UCSD-AML1 (cell line): Measurements from ENCODE around the gene ARHGAP6.
"Not testable (repeated sequence)": the region's sequence is repeated elsewhere in the genome, so short reads cannot be mapped to it uniquely, and the experiment has no call there.

Source experiments
- DNase-seq: peaks from one replicate; lab custom pipeline; 2025; ENCODE audit not compliant: unreplicated experiment; lab: John Stamatoyannopoulos, UW

Gene ARHGAP6

GRCh38 chrX:11365426-11365825, 300.3 kb downstream of the ARHGAP6 start:
- DNase-seq, result no peak

GRCh38 chrX:11364835-11365234, 300.9 kb downstream of the ARHGAP6 start:
- no peak for DNase-seq

- not testable (repeated sequence) for DNase-seq
Measured at GRCh38 chrX:11363825-11364224, 301.9 kb downstream of the ARHGAP6 start.

GRCh38 chrX:11363069-11363594, 302.6 kb downstream of the ARHGAP6 start:
- DNase-seq, result no peak

GRCh38 chrX:11361666-11362065, 304.1 kb downstream of the ARHGAP6 start:
- not testable (repeated sequence) for DNase-seq

- not testable (repeated sequence) for DNase-seq
Measured at GRCh38 chrX:11355944-11356343, 309.8 kb downstream of the ARHGAP6 start.

- DNase-seq, result no peak
Measured at GRCh38 chrX:11355259-11355909, 310.3 kb downstream of the ARHGAP6 start.

GRCh38 chrX:11352296-11352741, 313.4 kb downstream of the ARHGAP6 start:
- DNase-seq, result no peak

GRCh38 chrX:11351375-11352295, 314.1 kb downstream of the ARHGAP6 start:
- DNase-seq, result peak; percentile 11

- DNase-seq, result no peak
Measured at GRCh38 chrX:11349661-11350337, 315.9 kb downstream of the ARHGAP6 start.

GRCh38 chrX:11349020-11349419, 316.7 kb downstream of the ARHGAP6 start:
- no peak for DNase-seq

- no peak for DNase-seq
Measured at GRCh38 chrX:11347300-11347699, 318.4 kb downstream of the ARHGAP6 start.

GRCh38 chrX:11346121-11346682, 319.5 kb downstream of the ARHGAP6 start:
- DNase-seq, result no peak

- no peak for DNase-seq
Measured at GRCh38 chrX:11342673-11343072, 323.0 kb downstream of the ARHGAP6 start.

GRCh38 chrX:11341274-11342201, 324.2 kb downstream of the ARHGAP6 start:
- peak; percentile 21 for DNase-seq

GRCh38 chrX:11337292-11338009, 328.3 kb downstream of the ARHGAP6 start:
- DNase-seq, result no peak

GRCh38 chrX:11336201-11336600, 329.5 kb downstream of the ARHGAP6 start:
- DNase-seq, result no peak

GRCh38 chrX:11334165-11334564, 331.6 kb downstream of the ARHGAP6 start:
- no peak for DNase-seq

- no peak for DNase-seq
Measured at GRCh38 chrX:11331788-11332187, 333.9 kb downstream of the ARHGAP6 start.
